HG02981 (cell line): ENCODE results near the gene NOP56.
"Not testable (repeated sequence)": the region's sequence is repeated elsewhere in the genome, so short reads cannot be mapped to it uniquely, and the experiment has no call there.

Experiments used
- ATAC-seq: cut with Tn5 transposase; IDR thresholded peaks from one replicate; pipeline ENCODE4 v1.9.1; 2021; ENCODE audit warnings: mild to moderate bottlenecking, moderate library complexity; ENCODE audit not compliant: unreplicated experiment

The NOP56 gene

GRCh38 chr20:2682040-2682439, 29.6 kb downstream of the NOP56 start:
- ATAC-seq, result not testable (repeated sequence)

- ATAC-seq, result not testable (repeated sequence)
Measured at GRCh38 chr20:2684817-2685216, 32.4 kb downstream of the NOP56 start.

- ATAC-seq, result no peak
Measured at GRCh38 chr20:2687514-2687913, 35.1 kb downstream of the NOP56 start.

GRCh38 chr20:2688041-2688591, 35.7 kb downstream of the NOP56 start:
- no peak for ATAC-seq

- no peak for ATAC-seq
Measured at GRCh38 chr20:2690213-2690612, 37.8 kb downstream of the NOP56 start.

GRCh38 chr20:2690718-2691117, 38.3 kb downstream of the NOP56 start:
- ATAC-seq, result no peak

GRCh38 chr20:2691127-2691526, 38.7 kb downstream of the NOP56 start:
- no peak for ATAC-seq

- no peak for ATAC-seq
Measured at GRCh38 chr20:2691663-2692035, 39.2 kb downstream of the NOP56 start.

- no peak for ATAC-seq
Measured at GRCh38 chr20:2692036-2692885, 39.8 kb downstream of the NOP56 start, which contains the start of gene EBF4. TSS of gene EBF4 (plus strand) at chr20:2692780. CDS start at chr20:2693646, 866 bp downstream.

- ATAC-seq, result no peak
Measured at GRCh38 chr20:2692886-2693285, 40.5 kb downstream of the NOP56 start.

- no peak for ATAC-seq
Measured at GRCh38 chr20:2693286-2694007, 41.0 kb downstream of the NOP56 start.

GRCh38 chr20:2694008-2694471, 41.6 kb downstream of the NOP56 start:
- ATAC-seq, result no peak

GRCh38 chr20:2694519-2694918, 42.1 kb downstream of the NOP56 start:
- no peak for ATAC-seq

GRCh38 chr20:2695206-2695983, 43.0 kb downstream of the NOP56 start:
- no peak for ATAC-seq

GRCh38 chr20:2695984-2696525, 43.6 kb downstream of the NOP56 start:
- ATAC-seq, result not testable (repeated sequence)

GRCh38 chr20:2696646-2697045, 44.2 kb downstream of the NOP56 start:
- ATAC-seq, result no peak

GRCh38 chr20:2697768-2698167, 45.3 kb downstream of the NOP56 start:
- no peak for ATAC-seq

- no peak for ATAC-seq
Measured at GRCh38 chr20:2698186-2698817, 45.9 kb downstream of the NOP56 start.

GRCh38 chr20:2698912-2699311, 46.5 kb downstream of the NOP56 start:
- ATAC-seq, result no peak

- ATAC-seq, result no peak
Measured at GRCh38 chr20:2699775-2700413, 47.5 kb downstream of the NOP56 start.
